CD8-positive, alpha-beta memory T cell (primary cell): ENCODE data around the gene KCNMA1. TPM values are rescaled to one million over a fixed set of nuclear protein-coding genes. Genes with fewer than 3 reads are reported as not detected.

Experiments
- CTCF ChIA-PET: fragments of 350-600 bp; sonication (Branson Sonifier 250); formaldehyde crosslinking; loops from one replicate; lab custom pipeline; 2021; ENCODE audit warnings: antibody characterized with exemption; lab: Charles Lee
- POLR2A ChIA-PET: fragments of 350-600 bp; sonication (Branson Sonifier 250); formaldehyde crosslinking; loops from one replicate; lab custom pipeline; 2021; ENCODE audit warnings: antibody characterized with exemption; lab: Charles Lee
- DNase-seq, 5 donors: peaks; one replicate each; pipeline versions ENCODE4 v3.0.0 to v3.0.0-alpha.2; 2020 to 2022; ENCODE audit warnings: mixed read lengths in 1 of 5
- H3K27ac ChIP-seq: one replicate; pipeline ENCODE4 v1.7.0; 2013; ENCODE audit warnings: low read depth, mild to moderate bottlenecking, low read length, moderate library complexity
- H3K27me3 ChIP-seq: 2 replicates; pipeline ENCODE4 v1.7.0; 2013; ENCODE audit warnings: low read length, mild to moderate bottlenecking; ENCODE audit not compliant: insufficient read depth, poor library complexity, severe bottlenecking
- H3K36me3 ChIP-seq: 2 replicates; pipeline ENCODE4 v1.7.0; 2013; ENCODE audit warnings: mild to moderate bottlenecking, low read length, moderate library complexity; ENCODE audit not compliant: insufficient read depth
- H3K4me1 ChIP-seq: 2 replicates; pipeline ENCODE4 v1.7.0; 2013; ENCODE audit warnings: mild to moderate bottlenecking, low read length, moderate library complexity; ENCODE audit not compliant: insufficient read depth
- H3K4me3 ChIP-seq: 2 replicates; pipeline ENCODE4 v1.7.0; 2013; ENCODE audit warnings: mild to moderate bottlenecking, low read length
- H3K9me3 ChIP-seq: 2 replicates; pipeline ENCODE4 v1.7.0; 2013; ENCODE audit warnings: mild to moderate bottlenecking, low read length
- H3K27ac Mint-ChIP-seq, 8 donors: one replicate each; pipeline ENCODE4 v1.8.0; 2020 to 2021; ENCODE audit warnings: mixed read lengths in 8 of 8, mild to moderate bottlenecking in 6 of 8, inconsistent platforms in 3 of 8, moderate library complexity in 3 of 8
- H3K27me3 Mint-ChIP-seq, 2 donors: one replicate each; pipeline ENCODE4 v1.8.0; 2020 to 2021; ENCODE audit warnings: mixed read lengths in 2 of 2, mild to moderate bottlenecking in 1 of 2, moderate library complexity in 1 of 2
- H3K36me3 Mint-ChIP-seq, 3 donors: one replicate each; pipeline ENCODE4 v1.8.0; 2020 to 2021; ENCODE audit warnings: mixed read lengths in 3 of 3, inconsistent platforms in 1 of 3, mild to moderate bottlenecking in 1 of 3
- H3K4me1 Mint-ChIP-seq, 3 donors: one replicate each; pipeline ENCODE4 v1.8.0; 2020 to 2021; ENCODE audit warnings: mixed read lengths in 3 of 3, inconsistent platforms in 1 of 3, mild to moderate bottlenecking in 1 of 3
- H3K4me3 Mint-ChIP-seq, 7 donors: one replicate each; pipeline ENCODE4 v1.8.0; 2020 to 2021; ENCODE audit warnings: mixed read lengths in 7 of 7, mild to moderate bottlenecking in 6 of 7, moderate library complexity in 4 of 7, inconsistent platforms in 2 of 7
- H3K9me3 Mint-ChIP-seq, 5 donors: one replicate each; pipeline ENCODE4 v1.8.0; 2020 to 2022; ENCODE audit warnings: mixed read lengths in 5 of 5, mild to moderate bottlenecking in 3 of 5, moderate library complexity in 2 of 5, inconsistent platforms in 1 of 5
- polyA plus RNA-seq: library from polyadenylated mRNA; unstranded; fragments of 300-500 nt; fragmentation: Illumina TruSeq; gene quantifications from one replicate; pipeline ENCODE4 v1.2.3, GENCODE V29; 2021
- total RNA-seq, 2 experiments: library from RNA; stranded (reverse); gene quantifications; one replicate each; pipeline ENCODE4 v1.2.3, GENCODE V29; 2021

The KCNMA1 gene
- total and polyA plus RNA-seq, 3 experiments from 2014 or later, result 0.20 to 0.31 TPM; not detected in 1

GRCh38 chr10:76961841-76962240 lies 675.8 kb downstream of the KCNMA1 start:
- Mint-ChIP-seq H3K27me3 (peaks cover 0 to 12% of the 10 kb centered on the region in 2 donors), H3K4me3 (no peak overlapping the region), H3K9me3 (peaks cover 0 to 3% (median 0%) of the 10 kb centered on the region in 5 donors), H3K27ac (no peak overlapping the region), H3K4me1 (no peaks in the 10 kb centered on the region), H3K36me3 (no peaks in the 10 kb centered on the region)
- no peak for DNase-seq
- H3K27me3 ChIP-seq, result no peaks in the 10 kb centered on the region
- CTCF ChIA-PET, result no interaction called here
- no peak overlapping the region for H3K4me3 ChIP-seq
- H3K27ac ChIP-seq, result no peak overlapping the region
- no peaks in the 10 kb centered on the region for H3K4me1 ChIP-seq
- no peaks in the 10 kb centered on the region for H3K36me3 ChIP-seq
- H3K9me3 ChIP-seq, result no peaks in the 10 kb centered on the region
- POLR2A ChIA-PET, result no interaction called here

- Mint-ChIP-seq H3K27ac (no peak overlapping the region), H3K36me3 (no peaks in the 10 kb centered on the region)
Observed at GRCh38 chr10:76959111-76959510, 678.5 kb downstream of the KCNMA1 start.

GRCh38 chr10:76954838-76955237 lies 682.8 kb downstream of the KCNMA1 start:
- peaks cover 0 to 4% of the 10 kb centered on the region in 2 donors for H3K27me3 Mint-ChIP-seq

More at GRCh38 chr10:76959111-76959510, 678.5 kb downstream of the KCNMA1 start:
- no peaks in the 10 kb centered on the region for H3K27me3 ChIP-seq
- Mint-ChIP-seq H3K27me3 (peaks cover 0 to 12% of the 10 kb centered on the region in 2 donors), H3K9me3 (peaks cover 0 to 3% (median 0%) of the 10 kb centered on the region in 5 donors), H3K4me1 (no peaks in the 10 kb centered on the region), H3K4me3 (no peak overlapping the region)
- H3K4me1 ChIP-seq, result no peaks in the 10 kb centered on the region
- H3K9me3 ChIP-seq, result no peaks in the 10 kb centered on the region
- DNase-seq, result no peak
- no peaks in the 10 kb centered on the region for H3K36me3 ChIP-seq
- H3K27ac ChIP-seq, result no peak overlapping the region
- ChIA-PET CTCF (no interaction called here), POLR2A (no interaction called here)
- no peak overlapping the region for H3K4me3 ChIP-seq

GRCh38 chr10:76950354-76950753 lies 687.3 kb downstream of the KCNMA1 start:
- no peaks in the 10 kb centered on the region for H3K4me1 ChIP-seq
- H3K9me3 ChIP-seq, result no peaks in the 10 kb centered on the region
- no peak for DNase-seq
- Mint-ChIP-seq H3K9me3 (peaks cover 0 to 2% (median 0%) of the 10 kb centered on the region in 5 donors), H3K27me3 (peaks cover 0 to 3% of the 10 kb centered on the region in 2 donors), H3K4me3 (no peak overlapping the region), H3K27ac (no peak overlapping the region), H3K36me3 (no peaks in the 10 kb centered on the region), H3K4me1 (no peaks in the 10 kb centered on the region)
- no peak overlapping the region for H3K27ac ChIP-seq
- H3K27me3 ChIP-seq, result no peaks in the 10 kb centered on the region
- ChIA-PET CTCF (no interaction called here), POLR2A (no interaction called here)
- H3K36me3 ChIP-seq, result no peaks in the 10 kb centered on the region
- H3K4me3 ChIP-seq, result no peak overlapping the region

More at GRCh38 chr10:76954838-76955237, 682.8 kb downstream of the KCNMA1 start:
- no peaks in the 10 kb centered on the region for H3K36me3 ChIP-seq
- no peaks in the 10 kb centered on the region for H3K36me3 Mint-ChIP-seq
- no peak overlapping the region for H3K4me3 Mint-ChIP-seq
- peaks cover 0 to 2% (median 0%) of the 10 kb centered on the region in 5 donors for H3K9me3 Mint-ChIP-seq
- no peaks in the 10 kb centered on the region for H3K4me1 Mint-ChIP-seq
- no peak overlapping the region for H3K27ac ChIP-seq
- H3K9me3 ChIP-seq, result no peaks in the 10 kb centered on the region
- H3K27ac Mint-ChIP-seq, result no peak overlapping the region
- DNase-seq, result no peak
- H3K4me1 ChIP-seq, result no peaks in the 10 kb centered on the region
- no peak overlapping the region for H3K4me3 ChIP-seq
- H3K27me3 ChIP-seq, result no peaks in the 10 kb centered on the region
- ChIA-PET POLR2A (no interaction called here), CTCF (no interaction called here)

GRCh38 chr10:76946270-76946669 lies 691.3 kb downstream of the KCNMA1 start:
- H3K4me3 Mint-ChIP-seq, result no peak overlapping the region
- H3K4me3 ChIP-seq, result no peak overlapping the region
- H3K27me3 Mint-ChIP-seq, result peaks cover 6 to 9% of the 10 kb centered on the region in 2 donors
- no peaks in the 10 kb centered on the region for H3K4me1 ChIP-seq
- no peak overlapping the region for H3K27ac ChIP-seq
- no peaks in the 10 kb centered on the region for H3K9me3 ChIP-seq
- H3K27ac Mint-ChIP-seq, result no peak overlapping the region
- no peaks in the 10 kb centered on the region for H3K36me3 Mint-ChIP-seq
- H3K4me1 Mint-ChIP-seq, result no peaks in the 10 kb centered on the region
- peaks cover 0 to 4% (median 0%) of the 10 kb centered on the region in 5 donors for H3K9me3 Mint-ChIP-seq
- ChIA-PET CTCF (no interaction called here), POLR2A (no interaction called here)
- no peaks in the 10 kb centered on the region for H3K36me3 ChIP-seq
- no peak for DNase-seq
- H3K27me3 ChIP-seq, result no peaks in the 10 kb centered on the region

- no peaks in the 10 kb centered on the region for H3K36me3 ChIP-seq
- no peak for DNase-seq
- no peaks in the 10 kb centered on the region for H3K4me1 Mint-ChIP-seq
- H3K27ac Mint-ChIP-seq, result no peak overlapping the region
- no peaks in the 10 kb centered on the region for H3K9me3 ChIP-seq
- H3K9me3 Mint-ChIP-seq, result peaks cover 0 to 4% (median 0%) of the 10 kb centered on the region in 5 donors
- no peaks in the 10 kb centered on the region for H3K36me3 Mint-ChIP-seq
- H3K4me1 ChIP-seq, result no peaks in the 10 kb centered on the region
- H3K4me3 Mint-ChIP-seq, result no peak overlapping the region
- no peak overlapping the region for H3K4me3 ChIP-seq
- no peaks in the 10 kb centered on the region for H3K27me3 ChIP-seq
- peaks cover 7 to 9% of the 10 kb centered on the region in 2 donors for H3K27me3 Mint-ChIP-seq
- no peak overlapping the region for H3K27ac ChIP-seq
- ChIA-PET CTCF (no interaction called here), POLR2A (no interaction called here)
Observed at GRCh38 chr10:76945166-76945565, 692.4 kb downstream of the KCNMA1 start.

GRCh38 chr10:76944640-76945039 lies 693.0 kb downstream of the KCNMA1 start:
- H3K36me3 Mint-ChIP-seq, result no peaks in the 10 kb centered on the region
- peaks cover 0 to 4% (median 0%) of the 10 kb centered on the region in 5 donors for H3K9me3 Mint-ChIP-seq
- H3K27me3 Mint-ChIP-seq, result peaks cover 7 to 9% of the 10 kb centered on the region in 2 donors
- H3K36me3 ChIP-seq, result no peaks in the 10 kb centered on the region
- no peak overlapping the region for H3K27ac ChIP-seq
- H3K4me3 ChIP-seq, result no peak overlapping the region
- H3K4me3 Mint-ChIP-seq, result no peak overlapping the region
- no peaks in the 10 kb centered on the region for H3K4me1 ChIP-seq
- POLR2A ChIA-PET, result no interaction called here
- H3K9me3 ChIP-seq, result no peaks in the 10 kb centered on the region
- CTCF ChIA-PET, result no interaction called here
- DNase-seq, result no peak
- no peak overlapping the region for H3K27ac Mint-ChIP-seq
- H3K4me1 Mint-ChIP-seq, result no peaks in the 10 kb centered on the region
- H3K27me3 ChIP-seq, result no peaks in the 10 kb centered on the region

- H3K27ac Mint-ChIP-seq, result peak overlapping the region in 1 of 8 donors; percentile 33
- ChIA-PET CTCF (no interaction called here), POLR2A (no interaction called here)
- no peaks in the 10 kb centered on the region for H3K36me3 ChIP-seq
- DNase-seq, result no peak
- H3K4me1 ChIP-seq, result no peaks in the 10 kb centered on the region
- H3K9me3 Mint-ChIP-seq, result peaks cover 0 to 4% (median 2%) of the 10 kb centered on the region in 5 donors
- no peaks in the 10 kb centered on the region for H3K9me3 ChIP-seq
- no peaks in the 10 kb centered on the region for H3K4me1 Mint-ChIP-seq
- no peaks in the 10 kb centered on the region for H3K27me3 ChIP-seq
- H3K36me3 Mint-ChIP-seq, result no peaks in the 10 kb centered on the region
- H3K27ac ChIP-seq, result no peak overlapping the region
- peaks cover 6 to 9% of the 10 kb centered on the region in 2 donors for H3K27me3 Mint-ChIP-seq
- no peak overlapping the region for H3K4me3 ChIP-seq
- H3K4me3 Mint-ChIP-seq, result no peak overlapping the region
Observed at GRCh38 chr10:76942628-76943416, 694.8 kb downstream of the KCNMA1 start.
